GM12878 (cell line): ENCODE results near the gene IER2.

Experiments used
- GABPA ChIP-seq: IDR thresholded peaks from 2 replicates; pipeline ENCODE4 v1.6.1; 2014; ENCODE audit warnings: antibody characterized with exemption, low read depth, mild to moderate bottlenecking, inconsistent platforms
- TF ChIP-seq, protein P1 (sequence below): fragments of 450-650 bp; IDR thresholded peaks from 2 replicates; pipeline ENCODE4 v1.6.1; 2016; ENCODE audit warnings: mild to moderate bottlenecking
- TF ChIP-seq, protein P2 (sequence below): IDR thresholded peaks from 2 replicates; pipeline ENCODE4 v1.6.1; 2012; ENCODE audit warnings: low read depth, low read length, improper control_type of control experiment

DNA sequence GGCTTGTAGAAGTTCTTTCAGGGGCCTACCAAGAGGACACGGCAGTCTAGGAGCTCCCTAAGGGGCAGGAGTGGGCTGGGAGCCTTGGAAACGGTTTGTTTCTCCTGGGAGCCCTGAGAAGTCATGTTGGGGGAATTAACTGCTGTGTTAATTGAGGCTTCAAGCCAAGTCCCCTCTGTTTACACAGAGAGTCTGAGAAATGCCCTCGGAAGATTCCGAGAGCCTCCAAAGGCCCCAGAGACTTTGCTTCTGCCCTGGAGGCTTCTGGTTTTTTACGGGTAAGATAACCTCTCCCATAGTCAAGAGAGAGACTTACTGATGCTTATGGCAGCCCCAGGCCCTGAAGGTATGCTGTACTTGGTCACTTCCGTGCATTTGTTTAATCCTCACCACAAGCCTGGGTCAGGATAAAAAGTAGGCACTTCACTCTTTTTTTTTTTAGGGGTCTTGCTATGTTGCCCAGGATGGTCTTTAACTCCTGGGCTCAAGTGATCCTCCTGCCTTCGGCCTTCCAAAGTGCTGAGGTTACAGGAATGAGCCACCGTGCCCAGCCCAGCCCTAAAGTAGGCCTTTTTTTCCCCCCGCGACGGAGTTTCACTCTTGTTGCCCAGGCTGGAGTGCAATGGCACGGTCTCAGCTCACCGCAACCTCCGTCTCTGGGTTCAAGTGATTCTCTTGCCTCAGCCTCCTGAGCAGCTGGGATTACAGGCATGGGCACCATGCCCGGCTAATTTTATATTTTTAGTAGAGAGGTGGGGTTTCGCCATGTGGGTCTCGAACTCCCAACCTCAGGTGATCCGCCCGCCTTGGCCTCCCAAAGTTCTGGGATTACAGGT lies 15.2 kb downstream of the IER2 start:
- TF ChIP-seq, protein P1, sequence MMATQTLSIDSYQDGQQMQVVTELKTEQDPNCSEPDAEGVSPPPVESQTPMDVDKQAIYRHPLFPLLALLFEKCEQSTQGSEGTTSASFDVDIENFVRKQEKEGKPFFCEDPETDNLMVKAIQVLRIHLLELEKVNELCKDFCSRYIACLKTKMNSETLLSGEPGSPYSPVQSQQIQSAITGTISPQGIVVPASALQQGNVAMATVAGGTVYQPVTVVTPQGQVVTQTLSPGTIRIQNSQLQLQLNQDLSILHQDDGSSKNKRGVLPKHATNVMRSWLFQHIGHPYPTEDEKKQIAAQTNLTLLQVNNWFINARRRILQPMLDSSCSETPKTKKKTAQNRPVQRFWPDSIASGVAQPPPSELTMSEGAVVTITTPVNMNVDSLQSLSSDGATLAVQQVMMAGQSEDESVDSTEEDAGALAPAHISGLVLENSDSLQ = no peak
- TF ChIP-seq, protein P2, sequence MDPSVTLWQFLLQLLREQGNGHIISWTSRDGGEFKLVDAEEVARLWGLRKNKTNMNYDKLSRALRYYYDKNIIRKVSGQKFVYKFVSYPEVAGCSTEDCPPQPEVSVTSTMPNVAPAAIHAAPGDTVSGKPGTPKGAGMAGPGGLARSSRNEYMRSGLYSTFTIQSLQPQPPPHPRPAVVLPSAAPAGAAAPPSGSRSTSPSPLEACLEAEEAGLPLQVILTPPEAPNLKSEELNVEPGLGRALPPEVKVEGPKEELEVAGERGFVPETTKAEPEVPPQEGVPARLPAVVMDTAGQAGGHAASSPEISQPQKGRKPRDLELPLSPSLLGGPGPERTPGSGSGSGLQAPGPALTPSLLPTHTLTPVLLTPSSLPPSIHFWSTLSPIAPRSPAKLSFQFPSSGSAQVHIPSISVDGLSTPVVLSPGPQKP = no peak
- TF ChIP-seq GABPA = no peak
